Astrocyte (in vitro differentiated cells and primary cell): ENCODE results near the gene PSD4.

Experiments used
- EZH2 ChIP-seq: IDR thresholded peaks from 2 replicates; pipeline ENCODE4 v1.6.1; 2012; ENCODE audit warnings: mild to moderate bottlenecking, low read length, inconsistent platforms; ENCODE audit not compliant: insufficient read depth
- TF ChIP-seq, protein P1 (sequence below): IDR thresholded peaks from 2 replicates; pipeline ENCODE4 v1.5.1; 2011; ENCODE audit warnings: low read depth, mild to moderate bottlenecking, inconsistent platforms, low read length, moderate library complexity; ENCODE audit not compliant: insufficient read depth

GRCh38 chr2:113127646-113128570, 45.9 kb upstream of the PSD4 start:
- TF ChIP-seq, protein P1, sequence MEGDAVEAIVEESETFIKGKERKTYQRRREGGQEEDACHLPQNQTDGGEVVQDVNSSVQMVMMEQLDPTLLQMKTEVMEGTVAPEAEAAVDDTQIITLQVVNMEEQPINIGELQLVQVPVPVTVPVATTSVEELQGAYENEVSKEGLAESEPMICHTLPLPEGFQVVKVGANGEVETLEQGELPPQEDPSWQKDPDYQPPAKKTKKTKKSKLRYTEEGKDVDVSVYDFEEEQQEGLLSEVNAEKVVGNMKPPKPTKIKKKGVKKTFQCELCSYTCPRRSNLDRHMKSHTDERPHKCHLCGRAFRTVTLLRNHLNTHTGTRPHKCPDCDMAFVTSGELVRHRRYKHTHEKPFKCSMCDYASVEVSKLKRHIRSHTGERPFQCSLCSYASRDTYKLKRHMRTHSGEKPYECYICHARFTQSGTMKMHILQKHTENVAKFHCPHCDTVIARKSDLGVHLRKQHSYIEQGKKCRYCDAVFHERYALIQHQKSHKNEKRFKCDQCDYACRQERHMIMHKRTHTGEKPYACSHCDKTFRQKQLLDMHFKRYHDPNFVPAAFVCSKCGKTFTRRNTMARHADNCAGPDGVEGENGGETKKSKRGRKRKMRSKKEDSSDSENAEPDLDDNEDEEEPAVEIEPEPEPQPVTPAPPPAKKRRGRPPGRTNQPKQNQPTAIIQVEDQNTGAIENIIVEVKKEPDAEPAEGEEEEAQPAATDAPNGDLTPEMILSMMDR, result no peak
- no peak for TF ChIP-seq EZH2
